ENCODE data around the gene NTM. TPM values are rescaled to one million over a fixed set of nuclear protein-coding genes. Genes with fewer than 3 reads are reported as not detected.

NTM gene
- total RNA-seq, 2 donors from 2014 or later: 1.0 to 1.7 TPM

DNA sequence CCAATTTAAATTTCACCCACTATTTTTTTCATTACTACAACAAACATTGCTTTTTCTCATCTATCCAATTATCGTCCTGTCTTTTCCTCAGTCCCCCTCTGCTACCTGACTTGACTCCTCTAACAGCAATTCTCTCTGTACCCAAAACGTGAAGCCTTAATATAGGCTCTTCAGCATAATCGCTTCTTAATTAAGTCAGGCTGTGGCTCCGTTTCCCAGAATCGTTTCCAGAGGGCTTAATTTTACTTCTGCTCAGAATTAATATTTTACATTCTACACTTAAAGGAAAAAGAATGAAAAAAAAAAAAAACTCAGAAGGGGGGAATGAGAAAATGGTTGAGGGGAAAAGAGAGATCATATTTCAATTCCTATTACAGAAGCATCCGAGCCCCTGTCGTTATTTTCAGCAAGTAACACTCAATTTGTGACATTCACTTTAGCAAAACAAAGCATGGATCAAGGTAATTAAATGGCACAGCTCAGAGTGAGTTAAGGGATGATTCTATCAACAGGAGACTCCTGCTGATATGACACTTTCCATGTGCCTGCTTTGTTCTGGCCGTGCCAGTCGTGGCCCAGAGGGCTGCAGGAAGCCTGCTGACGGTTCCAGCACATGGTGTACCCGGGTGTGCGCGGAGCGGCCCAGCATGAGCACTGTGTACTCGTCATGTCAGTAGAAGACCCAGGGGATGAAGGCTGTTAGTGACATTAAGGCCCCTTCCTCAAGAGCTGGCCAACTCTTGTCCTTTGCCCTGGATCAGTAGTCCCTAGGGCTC lies 272.5 kb downstream of the NTM start:
- no peak for DNase-seq
- intact Hi-C loops (cut with DNase I, micrococcal nuclease): no loop called here
- ATAC-seq: no peak

DNA sequence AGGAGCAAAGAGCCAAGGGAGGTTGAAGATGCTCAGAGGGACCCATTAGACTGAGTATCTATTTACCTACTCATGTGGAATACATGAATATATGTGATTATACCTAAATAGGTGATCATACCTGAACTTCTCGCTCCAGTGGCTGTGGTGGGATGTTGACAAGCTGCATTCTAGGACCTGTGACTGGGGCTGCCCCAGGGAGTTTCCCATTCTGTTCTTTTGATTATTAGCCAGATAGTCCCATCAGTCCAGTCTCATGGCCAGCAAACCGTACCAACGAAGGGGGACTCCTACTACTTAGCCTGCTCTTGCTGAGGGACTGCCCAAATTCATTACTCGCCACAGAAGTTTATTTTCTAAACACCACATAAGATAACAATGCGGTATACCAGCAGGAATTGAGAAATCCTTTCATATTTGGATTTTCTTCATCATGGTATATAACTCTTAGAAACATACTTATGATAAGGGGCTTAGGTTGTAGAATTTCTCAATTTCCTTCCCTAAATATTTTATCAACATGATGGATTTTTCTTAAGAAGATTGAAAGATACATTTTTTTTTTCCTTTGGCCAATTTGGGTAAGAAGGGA lies 273.9 kb downstream of the NTM start:
- no peak for ATAC-seq
- no peak for DNase-seq
- intact Hi-C loops (cut with DNase I, micrococcal nuclease): no loop called here

DNA sequence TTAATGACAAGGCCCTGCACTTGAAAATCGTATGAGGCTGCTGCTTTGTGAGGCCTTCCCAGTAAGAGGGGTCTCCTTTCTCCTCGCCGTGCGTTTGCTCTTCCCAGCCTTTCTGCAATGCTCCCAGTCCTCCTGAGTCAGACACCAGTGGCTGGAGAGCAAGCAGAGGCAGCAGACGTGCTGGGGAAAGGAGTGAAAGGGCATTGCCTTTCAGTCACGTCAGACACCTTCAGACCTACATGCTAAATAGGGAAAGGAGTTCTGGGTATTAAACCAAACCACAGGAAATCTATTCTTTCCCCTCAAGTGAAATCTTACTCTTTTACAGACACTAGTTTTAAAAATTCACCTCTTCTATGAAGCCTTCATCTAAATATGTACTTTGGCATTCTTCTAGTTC lies 274.8 kb downstream of the NTM start:
- ATAC-seq: no peak
- DNase-seq: no peak
- intact Hi-C loops (cut with DNase I, micrococcal nuclease): no loop called here

DNA sequence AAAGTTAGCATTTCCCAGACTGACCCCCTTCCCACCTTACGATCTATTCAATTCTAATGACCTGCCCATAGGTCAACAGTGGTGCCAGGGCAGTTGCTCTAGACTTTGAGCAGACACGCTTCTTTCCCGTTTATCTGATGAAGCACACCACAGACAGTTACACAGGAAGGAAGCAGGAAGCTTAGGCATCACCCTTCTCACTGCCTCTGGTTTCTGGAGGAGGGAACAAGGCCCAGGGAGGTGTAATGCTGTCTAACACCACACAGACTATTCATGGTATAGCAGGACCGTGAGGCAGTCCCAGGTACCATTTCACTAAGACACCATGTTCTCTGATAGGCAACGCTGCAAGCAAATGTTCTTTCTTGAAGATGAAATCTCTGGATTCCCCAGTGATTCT lies 279.4 kb downstream of the NTM start:
- DNase-seq (no peak), ATAC-seq (no peak)
- intact Hi-C loops (cut with DNase I, micrococcal nuclease): no loop called here

DNA sequence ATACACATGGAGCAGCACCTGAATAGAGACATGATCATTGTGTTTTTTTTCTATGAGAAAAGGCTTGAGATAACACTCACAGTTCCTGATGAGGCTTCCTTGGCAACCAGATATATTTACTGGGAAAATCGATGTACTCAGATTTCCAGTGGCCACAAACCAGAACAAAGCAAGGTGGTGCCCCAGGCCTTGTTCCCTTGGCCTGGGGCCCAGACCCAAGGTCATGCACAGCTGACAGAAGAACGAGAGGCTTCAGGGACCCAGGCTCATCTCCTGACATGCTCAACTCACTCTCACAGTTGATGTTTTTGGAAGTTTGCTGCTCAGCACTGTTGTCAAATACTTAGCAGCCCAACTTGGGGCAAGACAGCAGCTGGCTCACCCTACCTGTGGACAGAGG lies 281.8 kb downstream of the NTM start:
- DNase-seq (no peak), ATAC-seq (no peak)
- intact Hi-C loops (cut with DNase I, micrococcal nuclease): no loop called here

DNA sequence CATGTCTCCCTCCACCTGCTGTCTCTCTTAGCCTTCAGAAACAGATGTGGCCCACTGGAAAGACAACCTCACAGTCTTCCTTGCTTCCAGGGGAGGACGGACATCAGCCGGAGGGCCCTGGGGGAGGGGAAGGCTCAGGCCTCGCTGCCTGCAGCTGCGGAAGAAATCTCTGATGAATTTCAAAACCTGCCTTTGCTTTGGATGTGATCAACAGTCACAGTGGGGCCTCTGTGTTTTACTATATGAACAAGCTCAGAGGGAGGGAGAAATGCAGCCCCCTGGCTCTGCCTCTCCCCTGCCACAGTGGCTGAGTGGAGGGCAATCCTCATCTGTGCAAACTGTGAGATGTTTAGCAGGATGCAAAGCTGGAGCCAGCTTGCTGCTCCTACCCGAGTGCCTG lies 282.8 kb downstream of the NTM start:
- DNase-seq: no peak

DNA sequence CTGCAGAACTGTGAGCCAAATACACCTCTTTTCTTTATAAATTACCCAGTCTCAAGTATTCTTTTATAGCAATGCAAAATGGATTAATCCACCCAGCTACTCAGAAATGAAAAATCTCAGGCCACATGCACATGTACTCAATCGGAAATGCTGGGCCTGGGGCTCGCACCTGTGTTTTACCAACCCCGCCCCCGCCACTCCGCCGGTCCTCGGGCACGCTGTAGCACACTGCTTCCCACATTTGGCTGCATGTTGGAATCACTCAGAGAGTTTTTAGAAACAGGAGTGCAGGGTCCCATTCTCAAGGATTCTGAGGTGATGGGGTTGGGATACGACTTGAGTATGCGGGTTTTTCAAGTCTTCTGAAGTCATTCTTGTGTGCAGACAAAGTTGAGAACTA lies 284.4 kb downstream of the NTM start:
- ATAC-seq (no peak), DNase-seq (no peak)
- intact Hi-C loops (cut with DNase I, micrococcal nuclease): no loop called here

More for the DNA sequence above, 282.8 kb downstream of the NTM start:
- intact Hi-C loops (cut with DNase I, micrococcal nuclease): no loop called here
- no peak for ATAC-seq

DNA sequence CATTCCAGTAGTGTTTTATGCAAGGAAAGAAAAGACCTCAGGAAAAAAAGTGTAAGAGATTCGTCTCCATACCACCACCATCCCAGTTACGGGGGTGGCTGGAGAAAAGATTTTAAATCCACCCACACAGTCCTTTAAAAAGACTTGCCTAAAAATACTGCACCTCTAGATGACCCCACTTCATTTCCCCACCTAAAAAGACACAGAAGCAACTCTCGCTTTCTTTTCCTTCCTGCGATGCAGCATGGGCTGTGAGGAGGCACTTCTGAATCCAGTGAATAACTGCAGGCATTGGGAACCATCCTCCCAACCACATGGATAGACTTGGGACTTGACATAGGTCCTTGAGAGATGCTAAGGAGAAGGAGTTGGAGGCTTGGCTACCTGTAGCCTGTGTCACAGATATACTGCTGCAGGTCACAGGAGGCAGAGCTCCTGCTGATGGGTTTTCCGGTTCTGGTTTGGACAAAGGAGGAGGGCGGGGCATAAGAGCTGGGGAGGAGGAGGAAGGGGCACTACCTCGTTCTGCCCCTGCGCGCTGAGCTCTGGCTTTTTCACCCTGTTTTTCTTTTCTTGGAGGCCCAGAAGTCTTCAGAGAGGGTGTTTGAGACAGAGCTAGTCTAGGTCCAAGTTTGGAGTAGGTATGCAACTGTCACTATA lies 285.9 kb downstream of the NTM start:
- DNase-seq: no peak
- intact Hi-C loops (cut with DNase I, micrococcal nuclease): no loop called here
- ATAC-seq: no peak

DNA sequence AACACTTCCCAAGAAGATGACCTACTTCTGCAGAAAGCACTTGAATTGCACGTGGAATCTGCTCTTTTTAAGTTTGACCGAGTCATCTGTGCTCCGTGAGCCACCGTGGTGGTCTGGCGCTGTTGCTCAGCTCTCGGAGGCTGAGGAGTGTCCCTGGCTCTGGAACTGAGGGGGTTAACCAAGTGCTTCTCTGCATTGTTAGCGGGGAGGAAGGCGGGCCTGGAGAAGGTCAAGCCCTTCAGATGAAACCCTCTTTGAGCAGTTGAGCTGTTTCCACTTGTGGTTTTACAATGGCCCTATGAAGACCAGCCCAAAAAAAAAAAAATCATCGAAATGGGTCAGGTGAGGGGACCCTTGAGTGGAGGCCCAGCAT lies 286.4 kb downstream of the NTM start:
- no peak for ATAC-seq
- no peak for DNase-seq
- intact Hi-C loops (cut with DNase I, micrococcal nuclease): no loop called here

DNA sequence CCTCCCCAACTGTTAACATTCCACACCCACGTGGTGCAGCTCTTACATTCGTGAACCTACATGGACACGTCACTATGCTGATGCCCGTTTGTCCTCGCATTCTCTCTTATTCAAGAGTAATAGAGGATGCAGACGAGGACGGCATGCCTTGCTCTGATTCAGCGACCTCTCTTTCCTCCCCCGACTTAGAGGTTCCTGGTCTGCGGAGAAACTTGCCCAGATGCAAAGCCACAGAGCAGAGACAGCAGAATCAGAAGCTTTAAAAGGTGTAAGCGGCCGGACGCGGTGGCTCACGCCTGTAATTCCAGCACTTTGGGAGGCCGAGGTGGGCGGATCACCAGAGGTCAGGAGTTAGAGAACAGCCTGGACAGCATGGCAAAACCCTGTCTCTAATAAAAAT lies 288.0 kb downstream of the NTM start:
- DNase-seq (no peak), ATAC-seq (no peak)
- intact Hi-C loops (cut with DNase I, micrococcal nuclease): no loop called here

DNA sequence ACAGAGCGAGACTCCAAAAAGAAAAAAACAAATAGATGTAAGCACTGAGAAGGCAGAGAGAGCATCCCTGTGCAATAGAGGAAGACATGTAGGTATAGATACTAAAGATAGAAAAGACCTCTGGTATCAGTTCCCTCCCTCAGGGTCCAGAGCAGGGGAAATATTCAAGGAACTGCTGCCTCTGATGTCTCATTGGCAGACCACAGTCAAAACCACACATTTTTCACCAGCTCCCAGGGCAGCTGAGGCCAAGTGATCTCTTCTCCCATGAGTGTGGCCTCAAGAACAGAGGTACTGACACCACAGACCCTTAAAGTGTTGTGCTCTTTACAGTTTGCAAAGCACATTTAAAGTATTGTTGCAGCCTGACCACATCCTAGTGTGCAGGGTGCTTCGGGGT lies 288.5 kb downstream of the NTM start:
- ATAC-seq (no peak), DNase-seq (no peak)
- intact Hi-C loops (cut with DNase I, micrococcal nuclease): no loop called here

DNA sequence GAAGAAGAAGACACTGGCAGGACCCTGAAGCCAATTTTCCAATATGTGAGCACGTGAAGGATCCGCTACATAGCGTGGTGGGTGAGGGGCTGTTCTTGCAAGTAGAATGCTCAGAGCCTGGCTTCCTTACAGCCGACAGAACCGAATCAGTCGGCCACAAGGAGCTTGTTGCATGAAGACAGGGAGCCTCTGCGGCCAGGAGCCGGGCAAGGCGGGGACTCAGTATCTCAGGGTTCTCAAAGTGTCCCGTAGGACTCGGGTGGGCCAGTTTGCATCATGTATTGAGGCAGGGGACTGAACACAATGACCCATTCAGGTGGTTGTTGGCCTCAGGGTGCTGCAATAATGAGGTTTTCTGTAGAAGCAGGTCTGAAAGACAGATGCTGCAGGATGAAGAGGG lies 289.5 kb downstream of the NTM start:
- no peak for ATAC-seq
- DNase-seq: no peak
- intact Hi-C loops (cut with DNase I, micrococcal nuclease): no loop called here

DNA sequence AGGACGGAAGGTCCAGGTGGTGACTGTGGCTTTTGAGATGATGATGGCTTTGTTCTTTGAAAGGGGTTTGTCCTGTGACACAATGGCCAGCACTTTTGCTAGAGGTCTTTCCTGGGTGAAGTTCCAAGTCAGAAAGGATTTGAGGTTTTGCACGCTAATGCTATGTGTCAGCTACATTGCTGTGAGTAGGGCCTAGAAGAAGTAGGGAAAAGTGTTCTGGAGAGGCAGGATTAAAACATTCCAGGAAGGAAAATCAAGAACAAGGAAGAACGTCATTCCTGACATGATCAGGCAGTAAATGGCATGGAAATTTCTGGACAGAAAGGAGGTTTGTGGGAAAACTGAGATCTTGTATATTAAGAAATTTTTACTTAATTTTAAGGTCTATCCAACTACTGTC lies 290.7 kb downstream of the NTM start:
- ATAC-seq: no peak
- DNase-seq: no peak
- intact Hi-C loops (cut with DNase I, micrococcal nuclease): no loop called here

DNA sequence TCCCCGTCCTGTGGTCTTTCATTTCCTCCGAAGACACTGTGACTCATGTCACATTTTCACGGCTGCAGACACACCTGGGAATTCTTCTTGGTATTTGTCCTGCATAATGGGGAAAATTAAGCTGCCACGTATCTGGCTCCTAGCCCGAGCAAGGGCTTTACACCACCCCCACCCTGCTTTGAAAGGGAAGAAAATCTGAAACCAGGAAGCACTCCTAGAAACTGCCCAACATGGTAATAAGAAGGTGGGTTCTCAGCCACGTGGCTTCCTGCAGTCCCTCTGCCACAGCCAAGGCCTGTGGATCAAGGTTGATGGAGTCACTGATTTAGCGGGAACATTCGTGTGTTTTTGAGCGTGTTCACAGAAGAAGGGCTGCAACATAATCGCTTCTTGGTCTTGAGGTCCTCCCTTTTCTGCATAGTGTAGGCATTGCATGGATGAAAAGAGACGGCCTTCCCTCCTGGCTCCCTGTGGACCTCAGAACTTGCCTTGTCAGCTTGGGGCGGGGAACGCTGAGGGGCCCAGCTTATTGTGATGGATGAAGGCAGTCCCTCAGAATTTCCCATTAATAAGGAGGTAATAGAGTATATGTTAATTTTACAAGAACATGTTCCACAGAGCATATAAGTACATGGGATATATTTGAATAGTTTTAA lies 292.0 kb downstream of the NTM start:
- intact Hi-C loops (cut with DNase I, micrococcal nuclease): no loop called here
- DNase-seq (no peak), ATAC-seq (no peak)

DNA sequence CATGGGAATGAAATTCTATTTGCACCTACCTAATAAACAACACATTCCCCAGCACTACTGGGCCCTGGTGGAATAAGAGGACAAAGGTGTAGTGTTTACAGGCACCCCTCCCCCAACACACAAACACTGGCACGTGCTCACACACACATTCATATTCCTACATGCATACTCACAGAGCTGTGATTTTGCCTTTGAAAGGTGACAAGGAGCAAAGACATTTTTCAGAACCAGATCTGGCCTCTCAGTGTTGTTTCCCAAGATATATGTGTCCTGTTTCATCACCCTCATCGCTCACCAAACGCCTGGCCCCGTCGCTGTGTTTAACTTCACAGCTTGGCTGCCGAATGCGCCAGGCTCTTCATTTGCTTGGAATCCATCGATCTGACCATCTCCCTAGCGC lies 292.6 kb downstream of the NTM start:
- ATAC-seq (no peak), DNase-seq (no peak)
- intact Hi-C loops (cut with DNase I, micrococcal nuclease): no loop called here

DNA sequence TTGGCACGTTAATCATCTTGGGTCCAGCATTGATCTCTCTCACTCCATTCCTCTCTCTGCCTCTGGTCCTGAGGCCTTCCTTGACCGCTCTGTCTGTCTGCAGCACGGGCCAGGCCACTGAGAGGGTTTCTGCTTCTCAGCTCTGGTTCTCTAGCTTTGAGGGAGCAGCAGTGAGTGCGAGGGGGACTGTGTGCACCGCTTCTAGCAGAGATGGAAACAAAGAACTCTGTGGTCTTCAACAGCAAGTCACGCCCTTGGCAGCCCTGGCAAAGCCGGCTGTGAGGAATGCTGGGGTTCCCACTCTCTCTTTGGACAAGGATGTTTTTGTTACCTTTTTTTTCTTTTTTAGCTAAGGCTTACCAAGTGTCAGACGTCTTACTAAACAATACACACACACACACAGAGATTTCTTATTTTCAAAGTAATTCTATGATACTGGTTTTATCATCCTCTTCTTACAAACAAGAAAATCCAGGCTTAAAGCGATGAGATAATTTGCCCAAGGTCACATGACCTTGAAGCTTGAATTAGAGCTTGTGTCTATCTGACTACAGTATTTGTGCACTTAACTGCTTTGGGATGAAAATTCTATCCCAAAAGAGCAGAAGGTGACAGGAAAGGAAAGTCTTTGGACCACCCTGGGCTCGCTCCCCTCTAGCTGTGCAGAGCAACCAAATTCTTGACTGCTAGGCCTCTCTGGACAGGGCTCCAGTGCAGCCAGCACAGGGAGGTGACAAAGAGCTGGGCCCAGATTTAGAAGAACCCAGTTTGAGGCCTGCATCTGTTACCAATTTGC lies 293.2 kb downstream of the NTM start:
- ATAC-seq (no peak), DNase-seq (no peak)
- intact Hi-C loops (cut with DNase I, micrococcal nuclease): no loop called here

DNA sequence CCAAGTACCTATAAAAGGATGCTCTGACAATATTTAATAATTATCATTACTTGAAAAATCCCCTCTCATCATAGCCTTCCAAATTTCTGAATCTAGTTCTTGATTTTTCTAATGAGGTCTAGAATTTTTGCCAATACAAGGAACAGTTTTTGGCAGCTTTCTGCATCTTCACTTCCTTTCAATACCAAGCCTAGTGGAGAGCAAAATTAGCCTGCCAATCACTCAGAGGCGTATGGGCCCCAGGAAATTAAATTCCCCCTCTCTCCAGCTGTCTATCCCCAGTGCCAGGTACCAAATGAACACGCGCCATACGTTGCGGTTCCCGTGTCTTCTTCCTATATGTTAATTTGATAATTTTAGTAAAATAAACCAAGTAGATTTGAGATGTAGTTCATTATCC lies 293.9 kb downstream of the NTM start:
- intact Hi-C loops (cut with DNase I, micrococcal nuclease): no loop called here
- no peak for ATAC-seq
- DNase-seq: no peak

DNA sequence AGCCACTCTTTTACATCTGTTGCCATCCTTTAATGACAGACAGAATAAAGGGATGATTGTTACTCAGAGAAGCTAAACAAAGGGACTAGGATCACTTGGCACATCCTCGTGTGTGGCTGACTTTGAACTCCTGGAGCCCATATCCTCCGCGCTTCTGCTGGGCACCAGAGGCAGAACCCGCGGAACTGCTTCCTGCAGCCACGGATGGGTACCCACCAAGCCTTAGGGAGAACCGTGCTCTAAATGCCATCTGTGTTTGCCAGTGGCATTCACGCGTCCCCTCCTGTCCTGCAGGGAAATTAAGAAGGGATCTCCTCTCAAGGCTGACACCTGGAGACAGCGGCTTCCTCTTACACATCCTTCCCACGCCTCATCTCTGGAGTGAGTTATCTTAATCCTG lies 294.4 kb downstream of the NTM start:
- no peak for DNase-seq
- intact Hi-C loops (cut with DNase I, micrococcal nuclease): no loop called here
- ATAC-seq: no peak

DNA sequence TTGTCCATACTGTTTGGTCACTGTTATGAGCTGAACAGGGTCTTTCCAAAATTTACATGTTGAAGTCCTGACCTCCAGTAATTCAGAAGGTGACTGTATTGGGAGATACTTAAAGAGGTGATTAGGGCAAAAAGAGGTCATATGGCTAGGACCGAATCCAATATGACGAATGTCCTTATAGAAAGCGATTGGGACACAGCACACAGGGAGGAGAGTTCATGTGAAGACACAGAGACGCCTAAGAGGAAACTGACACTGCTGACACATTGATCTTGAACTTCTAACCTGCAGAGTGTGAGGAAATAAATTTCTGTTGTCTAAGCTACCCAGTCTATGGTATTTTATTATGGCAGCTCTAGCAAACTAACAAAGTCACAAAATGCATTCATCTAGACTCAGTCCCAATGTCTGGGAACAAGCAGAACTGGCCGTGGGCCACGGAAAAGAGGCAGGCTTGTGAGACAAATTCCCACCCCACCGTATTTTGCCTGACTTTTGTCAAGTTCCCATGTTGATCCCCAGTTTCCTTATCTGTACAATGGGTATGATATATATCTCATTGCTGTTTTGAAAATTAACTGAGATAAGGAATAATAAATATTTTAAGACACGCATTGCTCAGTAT lies 295.0 kb downstream of the NTM start:
- DNase-seq: no peak
- intact Hi-C loops (cut with DNase I, micrococcal nuclease): no loop called here
- no peak for ATAC-seq
